ENCODE results near the gene RSRC1. TPM values are rescaled to one million over a fixed set of nuclear protein-coding genes. Genes with fewer than 3 reads are reported as not detected.

RSRC1 gene
- polyA plus RNA-seq, 1 experiment: 2.7 TPM

- POLR2A ChIA-PET: no interaction called here
- DNase-seq (ENCODE audit: low read depth): no peak
- H3K4me3 ChIP-seq (ENCODE audit: low read depth, low read length): peak overlapping the region; percentile 62
- TF ChIP-seq CTCF (IDR thresholded peaks at IDR 0.05; ENCODE audit: insufficient read depth, low read depth, low read length): no peak
- CTCF ChIA-PET: interaction anchor here (0.6 to 1.4 kb wide), 5 partner anchors 12 to 501 kb away, joined by 3 to 5 read pairs (median 3); no protein-coding TSS in a partner anchor
- no peaks in the 10 kb centered on the region for H3K27me3 ChIP-seq (ENCODE audit: control insufficient read depth, insufficient read depth, low read length)
- H3K36me3 ChIP-seq (ENCODE audit: control insufficient read depth, insufficient read depth, low read length): no peaks in the 10 kb centered on the region
These were observed 3.0 kb upstream of the RSRC1 start for GRCh38 chr3:158106766-158107471.

GRCh38 chr3:158107605-158108444 is 2.1 kb upstream of the RSRC1 start:
- TF ChIP-seq CTCF (IDR thresholded peaks at IDR 0.05; ENCODE audit: insufficient read depth, low read depth, low read length): no peak
- POLR2A ChIA-PET: interaction anchor here (0.6 kb wide), 1 partner anchor 60 kb away, joined by 3 read pairs; no protein-coding TSS in a partner anchor
- CTCF ChIA-PET: interaction anchor here (0.6 to 1.4 kb wide), 8 partner anchors 13 to 610 kb away, joined by 3 to 5 read pairs (median 4); no protein-coding TSS in a partner anchor
- no peak for DNase-seq (ENCODE audit: low read depth)
- Histone ChIP-seq H3K4me3 (ENCODE audit: low read depth, low read length) (peak overlapping the region; percentile 62), H3K27me3 (ENCODE audit: control insufficient read depth, insufficient read depth, low read length) (no peaks in the 10 kb centered on the region), H3K36me3 (ENCODE audit: control insufficient read depth, insufficient read depth, low read length) (no peaks in the 10 kb centered on the region)

GRCh38 chr3:158108445-158108985 is 1.4 kb upstream of the RSRC1 start:
- no peak for TF ChIP-seq CTCF (IDR thresholded peaks at IDR 0.05; ENCODE audit: insufficient read depth, low read depth, low read length)
- Histone ChIP-seq H3K27me3 (ENCODE audit: control insufficient read depth, insufficient read depth, low read length) (no peaks in the 10 kb centered on the region), H3K36me3 (ENCODE audit: control insufficient read depth, insufficient read depth, low read length) (no peaks in the 10 kb centered on the region), H3K4me3 (ENCODE audit: low read depth, low read length) (no peak overlapping the region)
- no peak for DNase-seq (ENCODE audit: low read depth)
- ChIA-PET POLR2A (interaction anchor here (0.5 to 0.7 kb wide), 2 partner anchors 11 to 15 kb away, joined by 3 to 4 read pairs; no protein-coding TSS in a partner anchor), CTCF (no interaction called here)

GRCh38 chr3:158109295-158109803 is 540 bp upstream of the RSRC1 start:
- no peak for TF ChIP-seq CTCF (IDR thresholded peaks at IDR 0.05; ENCODE audit: insufficient read depth, low read depth, low read length)
- ChIA-PET POLR2A (interaction anchor here (0.6 to 0.7 kb wide), 4 partner anchors 8 to 1555 kb away, joined by 3 to 11 read pairs (median 4); no protein-coding TSS in a partner anchor), CTCF (interaction anchor here (1.8 kb wide), 1 partner anchor 325 kb away, joined by 9 read pairs; no protein-coding TSS in a partner anchor)
- H3K36me3 ChIP-seq (ENCODE audit: control insufficient read depth, insufficient read depth, low read length): no peaks in the 10 kb centered on the region
- DNase-seq (ENCODE audit: low read depth): no peak
- H3K4me3 ChIP-seq (ENCODE audit: low read depth, low read length): peak overlapping the region; percentile 83
- H3K27me3 ChIP-seq (ENCODE audit: control insufficient read depth, insufficient read depth, low read length): no peaks in the 10 kb centered on the region
